H1 (cell line): ENCODE results near the gene ZBTB45. TPM values are rescaled to one million over a fixed set of nuclear protein-coding genes. Genes with fewer than 3 reads are reported as not detected.

Source experiments
- RBBP5 ChIP-seq: IDR thresholded peaks from 2 replicates; pipeline ENCODE4 v1.7.1; 2012; ENCODE audit warnings: low read depth, mild to moderate bottlenecking, inconsistent platforms, low read length, moderate library complexity, borderline replicate concordance
- polyA plus RNA-seq, 7 experiments: library from polyadenylated mRNA; depleted of rRNA in 3 of 7; stranded (reverse) in 5 of 7; unstranded in 2 of 7; fragments of >200 nt in 5 of 7; fragments of 200-250 nt in 2 of 7; gene quantifications; 1 replicate in 5 of 7; 2 replicates in 1 of 7; 4 replicates in 1 of 7; pipeline versions ENCODE4 v1.2.1 to v1.2.3, GENCODE V29; 2011 to 2013; ENCODE audit warnings: missing spikeins in 2 of 7, mixed read lengths in 2 of 7
- total RNA-seq: library from RNA; stranded (reverse); fragmentation: NEBNext Ultra II Directional; extraction: Animal tissue kit (Norgen Biotek cat#: 25700); gene quantifications from 2 replicates; pipeline ENCODE4 v1.2.1, GENCODE V29; 2021

Gene ZBTB45
- total and polyA plus RNA-seq, 2 of the 8 experiments (the other 6 are each of a cell fraction or from before 2014, with no cell fraction given), result 16.9 to 17.2 TPM

DNA sequence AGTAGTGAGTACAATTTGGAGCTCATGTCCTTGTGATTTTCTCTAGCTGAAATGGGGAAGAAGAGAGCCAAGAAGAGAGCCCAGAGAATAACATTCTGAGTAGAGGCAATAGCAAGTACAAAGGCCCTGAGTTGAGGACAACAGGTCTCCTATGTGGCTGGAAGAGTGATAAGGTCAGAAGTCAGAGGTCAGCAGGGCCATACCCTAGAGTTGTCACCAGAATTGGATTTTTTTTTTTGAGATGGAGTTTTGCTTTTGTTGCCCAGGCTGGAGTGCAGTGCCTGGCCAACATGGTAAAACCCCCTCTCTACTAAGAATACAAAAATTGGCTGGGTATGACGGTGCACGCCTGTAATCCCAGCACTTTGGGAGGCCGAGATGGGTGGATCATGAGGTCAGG lies 16.2 kb upstream of the ZBTB45 start (continued):
- TF ChIP-seq RBBP5, result no peak
